GM19043 (cell line): ENCODE results near the gene CYLD.

Source experiments
- ATAC-seq: cut with Tn5 transposase; IDR thresholded peaks from one replicate; pipeline ENCODE4 v1.9.1; 2021; ENCODE audit warnings: low read depth; ENCODE audit not compliant: unreplicated experiment

The CYLD gene

DNA sequence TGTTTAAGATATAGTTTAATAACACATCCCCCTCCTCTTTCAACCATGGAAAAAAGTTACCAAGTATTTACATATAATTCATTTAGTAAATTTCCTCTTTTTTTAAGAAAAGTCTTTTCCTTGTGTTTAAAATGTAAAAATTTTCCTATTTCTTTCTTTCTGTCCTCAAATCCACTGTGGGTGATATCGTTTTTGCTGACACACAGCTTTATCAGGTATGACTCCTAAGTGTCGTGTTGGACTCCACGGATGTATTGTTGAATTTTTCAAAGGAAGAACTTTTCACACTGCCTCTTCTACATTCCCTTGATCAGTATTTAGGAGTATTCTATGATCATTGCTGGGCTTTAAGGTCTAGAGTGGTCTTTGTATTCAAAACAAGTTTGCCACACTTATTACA is 33.1 kb downstream of the CYLD start:
- no peak for ATAC-seq

DNA sequence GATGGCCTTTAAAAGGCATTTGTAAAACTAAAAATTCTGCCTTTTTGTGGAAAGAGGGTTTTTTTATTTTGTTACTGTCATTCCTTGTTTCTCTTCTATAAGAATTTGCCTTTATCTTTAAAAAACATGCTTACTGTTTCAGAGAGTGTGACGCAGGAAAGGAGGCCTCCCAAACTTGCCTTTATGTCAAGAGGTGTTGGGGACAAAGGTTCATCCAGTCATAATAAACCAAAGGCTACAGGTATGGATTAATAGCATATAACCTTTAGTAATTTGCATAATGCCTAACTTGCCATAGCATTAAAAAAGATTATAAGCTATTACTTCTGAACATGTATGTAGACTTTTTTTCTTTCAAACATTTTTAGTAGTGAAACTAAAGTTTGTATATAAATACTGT is 34.2 kb downstream of the CYLD start:
- no peak for ATAC-seq

DNA sequence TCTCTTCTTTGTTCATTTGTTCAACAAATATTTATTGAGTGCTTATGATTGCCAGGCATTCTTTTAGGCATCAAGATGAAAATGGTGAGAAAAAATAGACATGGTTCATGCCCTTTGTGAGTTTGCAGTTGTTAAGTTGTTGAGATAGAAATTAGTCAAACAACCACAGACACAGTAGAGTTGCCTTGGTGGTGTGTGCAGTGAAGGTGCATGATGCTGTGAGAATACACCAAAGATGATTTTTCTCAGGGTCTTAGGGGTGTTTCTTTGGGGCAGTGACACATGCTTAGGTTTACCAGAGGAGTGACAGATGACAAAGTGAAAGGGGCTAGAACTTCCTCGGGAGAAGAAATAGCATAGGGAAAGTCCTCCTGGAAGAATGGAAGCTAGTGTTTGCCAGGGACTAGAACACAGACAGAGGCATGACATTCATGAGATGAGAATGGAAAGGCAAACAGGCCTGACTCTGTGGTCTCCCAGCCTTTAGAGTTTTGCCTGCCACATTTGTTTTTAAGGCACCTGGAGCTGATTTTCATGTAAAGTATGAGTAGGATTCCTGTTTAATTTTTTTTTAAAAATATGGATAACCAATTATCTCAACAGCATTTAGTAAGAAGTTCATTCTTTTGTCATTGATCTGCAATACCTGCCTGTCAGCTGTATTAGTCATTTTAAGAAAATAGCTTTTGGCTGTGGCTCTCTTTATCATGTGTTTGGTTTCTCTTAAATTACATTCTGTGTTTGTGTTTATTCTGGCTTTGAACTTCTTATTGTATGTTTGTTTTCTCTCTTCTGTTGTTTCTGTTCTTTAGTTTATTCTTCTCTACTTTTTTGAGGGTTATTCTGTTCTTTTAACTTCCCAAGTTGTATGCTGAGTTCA is 36.6 kb downstream of the CYLD start:
- ATAC-seq = no peak

DNA sequence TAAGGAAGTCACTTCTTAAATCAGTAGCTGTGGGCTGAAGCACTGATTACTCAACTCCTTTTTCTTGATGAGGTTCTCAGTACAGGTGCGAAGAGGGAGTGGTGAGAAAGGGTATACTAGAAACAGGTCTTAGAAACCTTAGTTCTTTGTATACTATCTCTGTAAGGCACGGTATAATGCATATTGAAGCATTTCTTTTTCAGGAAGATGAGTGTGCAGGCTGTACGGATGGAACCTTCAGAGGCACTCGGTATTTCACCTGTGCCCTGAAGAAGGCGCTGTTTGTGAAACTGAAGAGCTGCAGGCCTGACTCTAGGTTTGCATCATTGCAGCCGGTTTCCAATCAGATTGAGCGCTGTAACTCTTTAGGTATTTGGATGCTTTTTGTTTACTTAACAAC is 39.2 kb downstream of the CYLD start:
- no peak for ATAC-seq

DNA sequence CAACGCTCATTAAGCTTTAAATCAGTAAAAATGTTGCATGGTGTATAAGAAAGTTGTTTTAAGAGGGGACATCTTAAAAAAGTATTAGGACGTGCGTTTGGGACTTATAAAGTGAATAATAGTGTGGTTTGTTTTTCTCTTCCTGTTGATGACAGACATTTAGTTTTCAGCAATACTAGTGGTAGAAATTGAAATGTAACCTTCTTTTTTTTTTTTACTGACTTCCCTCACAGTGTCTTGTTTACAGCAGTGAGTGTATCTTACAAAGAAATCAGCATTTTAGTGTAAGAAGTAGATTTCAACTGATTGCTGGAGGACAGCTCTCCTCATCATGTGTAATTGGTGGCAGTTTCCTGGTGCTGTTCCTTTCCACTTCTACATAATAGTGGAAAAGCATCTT is 39.6 kb downstream of the CYLD start:
- ATAC-seq = no peak

DNA sequence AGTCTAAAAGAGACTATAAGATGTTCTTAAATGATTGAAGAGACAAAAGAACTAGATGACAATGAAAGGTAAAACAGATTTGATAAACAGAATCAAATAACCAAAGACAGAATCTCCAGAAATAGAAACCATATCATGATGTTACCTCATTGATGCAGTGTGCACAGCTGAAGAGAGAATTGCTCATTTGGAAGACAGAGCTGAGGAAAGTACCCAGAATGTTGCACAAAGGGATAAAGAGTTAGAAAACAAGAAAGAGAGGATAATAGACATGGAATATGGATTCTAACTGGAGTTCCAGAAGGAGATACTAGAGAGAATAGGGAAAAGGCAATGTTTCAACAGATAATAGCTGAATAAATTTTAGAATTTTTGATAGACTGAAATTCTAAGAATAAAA is 47.9 kb downstream of the CYLD start:
- no peak for ATAC-seq

DNA sequence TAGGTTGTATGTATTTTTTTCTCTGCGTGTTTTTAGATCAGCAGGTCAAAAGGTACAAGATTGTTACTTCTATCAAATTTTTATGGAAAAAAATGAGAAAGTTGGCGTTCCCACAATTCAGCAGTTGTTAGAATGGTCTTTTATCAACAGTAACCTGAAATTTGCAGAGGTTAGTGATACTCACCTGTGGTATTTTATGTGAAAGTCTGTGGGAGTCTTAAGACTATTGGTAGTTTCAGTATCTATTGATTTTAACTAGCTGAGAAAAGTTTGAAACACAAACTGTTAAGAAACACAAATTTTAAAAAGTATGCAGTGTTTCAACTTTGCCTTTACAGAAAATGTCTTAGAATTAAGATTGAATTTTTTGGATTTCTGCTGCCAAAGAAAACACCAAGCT is 49.6 kb downstream of the CYLD start:
- no peak for ATAC-seq

DNA sequence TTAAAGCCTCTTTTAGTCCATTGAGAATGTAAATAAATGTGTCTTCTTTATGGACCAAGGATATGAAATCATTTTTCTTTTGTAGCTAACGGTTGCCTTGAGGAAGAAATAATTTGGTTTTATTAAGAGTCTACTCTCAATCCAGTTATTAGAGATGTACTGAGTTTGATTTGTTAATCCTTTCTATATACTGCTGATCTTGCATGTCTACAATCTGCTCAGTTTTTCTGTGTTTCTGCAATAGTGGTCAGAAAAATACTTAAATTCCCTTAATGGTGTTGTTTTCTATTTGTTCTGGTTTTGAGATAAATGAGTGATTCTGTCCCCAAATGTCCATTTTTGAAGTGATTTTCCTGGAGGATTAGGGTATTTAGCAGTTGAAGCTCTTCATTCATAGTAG is 54.9 kb downstream of the CYLD start:
- ATAC-seq = no peak

DNA sequence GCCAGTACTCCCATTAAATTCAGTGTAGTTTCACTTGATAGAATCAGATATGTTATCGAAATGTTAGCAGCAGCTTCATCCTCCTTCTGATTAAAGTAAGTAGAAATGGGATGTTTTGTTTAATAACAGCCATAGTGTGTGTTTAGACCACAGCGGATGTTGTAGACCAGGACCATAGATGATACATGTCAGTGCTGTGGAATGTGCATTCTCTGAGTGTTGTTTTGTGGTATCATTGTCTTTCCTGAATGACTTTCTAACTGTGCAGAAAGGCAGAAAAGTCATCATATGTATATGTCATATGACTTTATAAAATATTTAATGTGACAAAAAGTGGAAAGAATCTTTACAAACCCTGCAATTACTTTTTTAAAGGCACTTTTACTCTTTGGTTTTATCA is 55.6 kb downstream of the CYLD start:
- no peak for ATAC-seq

DNA sequence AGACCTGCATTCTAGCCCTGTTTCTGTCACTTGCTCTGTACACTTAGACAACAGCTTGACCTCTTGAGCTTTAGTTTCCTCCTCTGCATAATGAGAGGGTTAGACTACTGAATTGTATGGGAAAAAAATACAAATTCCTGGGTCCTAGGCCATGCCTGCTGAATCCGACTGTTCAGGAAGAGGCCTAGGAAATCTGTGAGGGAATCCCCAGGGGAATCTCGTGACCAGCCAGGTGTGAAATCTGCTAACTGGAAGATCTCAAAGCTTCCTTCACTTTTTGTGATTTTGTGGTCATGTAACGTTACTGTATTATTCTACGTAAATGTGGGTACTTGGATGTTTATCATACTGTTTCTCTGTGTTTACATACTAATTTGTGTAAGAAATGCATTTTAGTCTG is 58.2 kb downstream of the CYLD start:
- no peak for ATAC-seq

DNA sequence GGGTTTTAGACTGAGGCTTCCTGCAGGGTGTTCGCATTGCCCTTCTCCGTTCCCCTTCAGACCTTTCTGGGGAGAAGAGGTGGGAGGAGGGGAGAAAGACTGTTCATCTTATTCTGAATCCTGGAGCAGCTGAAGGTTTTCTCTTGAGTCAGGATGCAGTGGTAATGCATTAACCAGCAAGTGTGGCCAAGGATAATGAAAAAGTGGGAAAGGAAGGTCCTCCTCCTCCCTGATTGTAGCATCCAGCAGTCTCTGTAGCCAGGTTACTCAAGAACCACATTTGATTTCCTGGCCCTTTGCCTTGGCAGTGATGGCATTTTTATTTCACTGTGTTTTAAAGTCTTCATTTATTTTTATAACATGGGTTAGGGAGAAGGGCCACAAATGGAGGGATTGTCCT is 59.1 kb downstream of the CYLD start:
- no peak for ATAC-seq

DNA sequence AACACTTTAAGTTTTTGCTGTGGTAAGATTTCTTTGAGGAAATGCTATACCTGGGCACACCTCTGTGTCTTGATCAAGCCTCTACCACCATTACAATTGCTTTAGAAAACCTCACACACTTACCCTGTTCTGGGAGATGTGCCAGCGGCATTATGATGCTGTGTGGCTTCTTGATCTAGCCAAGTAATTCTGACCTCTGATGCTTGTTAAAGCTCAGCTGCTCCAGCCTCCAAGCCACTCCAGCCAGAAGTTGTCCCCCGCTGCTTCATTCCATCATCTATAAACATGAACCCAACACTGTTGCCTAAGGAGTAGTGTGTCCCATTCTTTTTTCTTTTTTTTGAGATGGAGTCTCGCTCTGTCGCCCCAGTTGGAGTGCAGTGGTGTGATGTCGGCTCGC is 60.1 kb downstream of the CYLD start:
- ATAC-seq = no peak

DNA sequence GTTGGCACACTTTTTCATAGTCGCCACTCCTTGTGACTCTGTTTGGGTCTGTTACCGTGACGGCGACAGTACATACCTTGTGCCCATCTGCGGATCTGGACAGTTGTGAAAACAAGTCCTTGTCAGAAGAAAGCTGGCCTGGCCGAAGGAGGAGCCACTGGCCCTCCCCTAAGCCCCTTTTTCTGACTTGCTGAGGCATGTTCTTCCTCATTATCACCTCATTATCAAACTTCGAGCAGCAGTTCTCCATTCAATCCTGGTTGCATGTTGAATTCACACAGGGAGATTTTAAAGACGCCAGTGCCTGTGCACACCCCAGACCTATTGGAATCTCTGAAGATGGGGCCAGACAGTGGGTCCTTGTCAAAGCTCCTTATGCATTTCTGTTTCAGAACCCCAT is 61.1 kb downstream of the CYLD start:
- no peak for ATAC-seq

DNA sequence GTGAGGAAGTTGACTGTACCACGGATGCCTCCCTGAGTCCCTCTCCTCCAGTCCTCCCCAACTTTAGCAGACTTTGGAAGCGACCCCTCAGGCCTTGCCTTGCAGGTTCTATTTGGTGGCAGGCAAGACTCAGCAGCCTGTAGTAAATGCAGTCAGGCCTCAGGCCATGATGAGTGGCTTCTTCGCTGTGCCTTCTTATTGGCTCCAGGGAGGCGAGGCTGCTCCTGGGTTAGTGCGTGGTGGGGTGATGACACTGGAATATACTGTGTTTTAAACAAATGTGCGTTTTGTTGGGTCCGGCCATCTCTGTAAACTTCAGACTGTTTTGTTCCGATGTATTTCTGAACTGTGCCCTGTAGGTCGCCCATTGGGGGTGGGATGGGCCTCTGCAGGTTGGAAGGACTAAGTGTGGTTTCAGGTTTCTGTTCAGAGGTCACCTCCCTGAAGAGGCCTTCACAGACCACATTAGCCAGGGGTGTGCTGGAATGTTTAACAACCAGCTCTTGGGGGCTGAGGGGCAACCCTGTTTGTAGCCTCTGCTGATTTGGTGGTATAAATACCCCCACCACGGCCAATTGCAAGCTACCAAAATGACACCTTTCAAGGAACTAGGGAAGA is 62.5 kb downstream of the CYLD start:
- ATAC-seq = no peak

DNA sequence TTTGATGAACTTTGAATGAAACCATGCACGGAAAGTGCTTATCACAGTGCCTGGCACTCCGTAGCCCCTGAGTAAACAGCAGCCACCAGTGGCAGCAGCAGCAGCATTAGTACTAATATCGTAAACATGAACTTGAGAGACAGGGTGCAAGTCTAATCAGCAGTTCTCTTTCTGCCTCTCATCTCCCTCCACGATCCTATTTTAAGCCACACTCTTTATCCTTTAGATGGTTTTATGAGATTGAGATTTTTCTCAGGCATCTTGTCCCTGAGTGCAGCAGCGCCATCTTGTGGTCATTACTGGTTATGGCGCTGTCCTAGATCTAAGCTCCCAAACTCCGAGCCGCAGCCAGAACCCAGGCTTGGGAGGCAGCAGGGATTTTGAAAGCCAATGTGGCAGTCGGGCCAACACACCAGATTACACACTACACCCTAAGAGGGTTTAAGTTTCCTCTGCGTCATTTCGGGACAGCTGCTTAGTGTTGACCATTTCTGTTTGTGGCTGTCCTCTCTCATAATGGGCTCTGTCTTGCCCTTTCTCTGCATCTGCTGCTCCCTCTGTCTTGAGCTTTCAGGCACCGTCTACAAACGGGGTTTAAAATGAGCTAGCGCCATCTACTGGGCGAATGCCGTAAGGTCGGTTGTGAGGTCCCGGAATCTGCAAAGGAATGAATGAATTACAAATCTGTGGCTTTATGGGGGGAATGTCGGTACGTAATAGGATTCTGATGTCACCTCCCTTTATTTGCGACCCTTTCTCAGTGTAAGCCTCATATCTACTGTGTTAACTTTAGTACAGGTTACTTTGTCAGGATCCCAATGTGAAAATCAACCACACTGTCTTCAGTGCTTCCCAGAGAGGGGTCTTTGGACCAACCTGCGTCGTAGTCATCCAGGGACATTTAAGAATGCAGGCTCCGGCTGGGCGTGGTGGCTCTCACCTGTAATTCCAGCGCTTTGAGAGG is 64.5 kb downstream of the CYLD start:
- ATAC-seq = peak; percentile 76

DNA sequence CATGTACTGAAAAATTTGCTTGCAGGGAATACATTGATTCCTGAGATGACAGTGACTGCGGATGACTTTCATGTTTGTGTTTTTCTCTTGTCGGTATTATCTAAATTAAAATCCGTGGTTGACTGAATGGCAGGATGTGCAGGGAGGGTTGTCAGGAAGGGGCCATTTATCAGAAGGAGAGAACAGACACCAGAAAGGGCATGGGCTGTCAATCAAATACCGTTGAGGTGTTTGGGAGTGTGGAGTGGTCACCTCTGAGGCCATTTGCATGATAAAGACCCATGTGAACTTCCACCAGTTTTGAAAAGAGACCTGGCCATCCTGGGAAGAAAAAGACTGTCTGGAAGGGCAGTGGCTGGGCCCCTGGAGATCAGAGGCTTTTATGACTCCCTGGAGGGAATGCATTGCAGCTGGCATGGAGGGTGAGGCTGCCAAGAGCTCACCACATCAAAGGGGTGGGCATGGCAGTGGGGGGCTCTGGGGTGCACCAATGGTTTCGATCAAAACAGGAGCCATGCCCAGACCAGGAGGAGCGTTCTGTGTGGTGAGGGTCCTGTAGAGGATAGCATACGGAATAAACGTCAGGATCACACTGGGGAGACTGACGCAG is 67.1 kb downstream of the CYLD start:
- no peak for ATAC-seq

DNA sequence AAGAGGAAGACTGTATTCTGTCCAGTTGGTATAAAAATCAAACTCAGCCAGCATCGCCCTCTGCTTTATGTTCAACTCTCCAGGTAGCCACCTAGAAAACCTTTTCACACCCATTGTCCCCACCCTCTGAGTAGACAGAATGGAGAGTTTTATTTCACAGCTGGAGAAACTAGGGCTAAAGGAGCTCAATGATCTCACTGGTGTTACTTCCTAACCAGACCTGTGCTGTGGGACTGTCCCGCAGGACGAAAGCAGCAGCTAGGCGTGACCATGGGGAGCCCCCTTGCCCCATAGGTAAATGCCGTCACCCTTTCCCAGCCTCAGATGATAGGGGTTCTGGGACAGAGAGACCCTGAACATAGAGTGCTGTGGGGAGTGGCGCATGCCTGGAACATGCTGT is 67.7 kb downstream of the CYLD start:
- ATAC-seq = no peak

DNA sequence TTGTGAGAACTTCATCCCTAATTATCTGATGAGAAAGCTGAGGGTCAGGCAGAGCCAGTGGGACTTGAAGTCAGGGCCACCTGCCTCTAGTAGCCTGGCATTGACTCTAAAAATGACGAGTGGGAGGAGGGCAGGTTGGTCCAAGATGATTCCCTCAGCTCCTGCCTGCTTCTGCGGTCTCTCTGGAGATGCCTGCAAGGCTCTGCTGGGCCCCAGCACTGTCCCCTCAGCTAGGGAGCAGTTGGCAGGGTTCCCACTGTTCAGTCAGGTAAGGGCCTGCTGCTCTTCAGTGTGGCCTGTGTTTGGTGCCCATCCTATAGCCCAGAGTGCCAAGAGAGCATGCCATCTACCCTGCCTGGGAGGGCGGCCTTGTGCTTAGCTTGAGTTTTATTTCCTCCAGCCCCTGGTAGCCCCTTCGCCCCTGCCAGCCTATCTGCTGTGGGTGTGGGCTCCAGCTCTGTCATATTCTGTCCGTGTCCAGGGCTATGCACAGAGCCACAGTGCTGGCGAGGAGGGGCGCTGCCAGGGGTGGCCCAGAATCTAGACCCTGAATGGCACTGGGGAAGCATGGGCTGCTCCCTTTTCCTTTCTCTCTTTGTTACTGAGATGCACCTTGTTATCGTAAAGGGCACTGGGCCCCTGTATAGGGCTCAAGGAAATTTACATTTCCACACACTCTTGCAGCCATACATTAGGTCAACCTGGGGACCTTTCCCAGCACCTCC is 68.5 kb downstream of the CYLD start:
- ATAC-seq = no peak

DNA sequence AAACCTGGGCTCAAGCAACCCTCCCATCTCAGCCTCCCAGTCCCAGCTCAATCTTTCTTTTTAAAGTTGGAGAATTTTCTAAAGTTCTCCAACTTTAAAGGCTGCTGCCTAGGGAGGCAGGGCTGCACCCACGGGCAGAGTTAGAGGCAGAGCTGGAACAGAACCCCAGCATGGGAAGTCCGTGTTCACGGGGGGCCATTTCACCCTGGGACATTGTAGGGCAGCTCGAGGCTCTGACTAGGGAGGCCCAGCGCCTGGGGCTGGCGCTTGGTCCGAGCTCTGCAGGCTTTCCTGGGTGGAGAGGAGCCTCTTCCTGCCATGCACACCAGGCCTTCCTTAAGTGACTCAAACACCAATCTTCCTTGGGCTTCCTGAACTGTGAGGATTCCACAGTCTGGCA is 70.2 kb downstream of the CYLD start:
- no peak for ATAC-seq

DNA sequence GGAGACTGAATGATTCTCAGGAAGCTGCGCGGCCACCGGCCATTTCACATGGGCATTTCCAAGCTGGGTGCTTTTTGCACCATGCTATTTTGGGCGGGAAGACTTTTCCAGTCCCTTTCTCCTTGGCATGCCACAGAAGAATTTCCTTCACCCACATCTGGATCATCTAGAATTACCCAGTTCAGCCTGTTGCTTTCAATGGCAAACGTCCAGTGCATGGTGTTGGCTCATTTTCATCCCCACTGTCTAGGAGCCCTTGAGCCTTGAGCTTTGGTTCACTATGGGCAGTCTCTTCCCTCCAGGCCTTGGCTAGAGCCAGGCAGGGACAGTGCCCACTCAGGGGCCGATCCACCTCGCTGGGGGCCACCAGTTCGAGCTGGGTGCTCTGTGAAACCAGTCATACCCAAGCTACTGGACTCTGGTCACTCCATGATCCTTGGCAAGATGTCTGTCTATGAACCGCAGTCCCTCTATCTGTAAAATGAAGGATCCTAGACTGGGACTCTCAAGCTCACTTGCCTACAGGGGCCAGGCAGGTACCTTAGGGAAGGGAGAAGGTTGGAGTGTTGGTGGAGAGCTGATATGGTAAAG is 71.1 kb downstream of the CYLD start:
- ATAC-seq = no peak
